ENCODE data around the gene KIF15. TPM values are rescaled to one million over a fixed set of nuclear protein-coding genes. Genes with fewer than 3 reads are reported as not detected.
A peak's percentile ranks its signal among the peaks of the same experiment; 100 is the strongest.

KIF15 gene
- total RNA-seq: 6.3 TPM

- no peaks in the 10 kb centered on the region for H3K27me3 ChIP-seq (ENCODE audit: control insufficient read depth in 3 of 3, insufficient read depth in 3 of 3, low read length in 3 of 3)
- H3K27ac ChIP-seq (ENCODE audit: low read depth, low read length): peak within 1 kb of the TSS; percentile 88
- no peaks in the 10 kb centered on the region for H3K9me3 ChIP-seq (ENCODE audit: control insufficient read depth in 3 of 3, low read length in 3 of 3)
- H3K9ac ChIP-seq (ENCODE audit: low read depth in 1 of 3, low read length in 3 of 3): peak within 1 kb of the TSS; percentile 94 to 97 (median 94)
- peaks cover 11 to 14% (median 13%) of the 10 kb centered on the region in 3 donors for H3K4me1 ChIP-seq (ENCODE audit: control insufficient read depth in 3 of 3, insufficient read depth in 3 of 3, low read length in 3 of 3)
- peaks cover 0 to 19% (median 6%) of the 10 kb centered on the region in 3 donors for H3K36me3 ChIP-seq (ENCODE audit: control insufficient read depth in 3 of 3, insufficient read depth in 3 of 3, low read length in 3 of 3)
- H3K4me3 ChIP-seq (ENCODE audit: low read length in 3 of 3): peak within 1 kb of the TSS; percentile 89 to 97 (median 96)
These were observed at the start of gene KIF15, which contains the start of gene KIAA1143 for GRCh38 chr3:44761424-44762169. Gene KIF15, plus strand, starts transcription at chr3:44761794. Its CDS starts 72 bp downstream, at chr3:44761866. Gene KIAA1143, minus strand, starts transcription at chr3:44761619. Its CDS starts 17 bp downstream, at chr3:44761602.

- Histone ChIP-seq H3K9ac (ENCODE audit: low read depth in 1 of 3, low read length in 3 of 3) (peak within 1 kb of the TSS; percentile 73 to 82 (median 80)), H3K4me1 (ENCODE audit: control insufficient read depth in 3 of 3, insufficient read depth in 3 of 3, low read length in 3 of 3) (no peaks in the 10 kb centered on the region), H3K27ac (ENCODE audit: low read depth, low read length) (peak within 1 kb of the TSS; percentile 56), H3K36me3 (ENCODE audit: control insufficient read depth in 3 of 3, insufficient read depth in 3 of 3, low read length in 3 of 3) (peaks cover 4 to 9% (median 8%) of the 10 kb centered on the region in 3 donors), H3K27me3 (ENCODE audit: control insufficient read depth in 3 of 3, insufficient read depth in 3 of 3, low read length in 3 of 3) (peaks cover 0 to 5% (median 3%) of the 10 kb centered on the region in 3 donors), H3K9me3 (ENCODE audit: control insufficient read depth in 3 of 3, low read length in 3 of 3) (peaks cover 9 to 18% (median 12%) of the 10 kb centered on the region in 3 donors), H3K4me3 (ENCODE audit: low read length in 3 of 3) (peak within 1 kb of the TSS; percentile 86 to 94 (median 93))
These were observed 49.0 kb upstream of the KIF15 start, which contains the start of gene ZNF502 for GRCh38 chr3:44712455-44713075. Gene ZNF502, plus strand, starts transcription at chr3:44712660. Its CDS starts 7,602 bp downstream, at chr3:44720262.

- Histone ChIP-seq H3K9ac (ENCODE audit: low read depth in 1 of 3, low read length in 3 of 3) (no peak overlapping the region), H3K4me1 (ENCODE audit: control insufficient read depth in 3 of 3, insufficient read depth in 3 of 3, low read length in 3 of 3) (no peaks in the 10 kb centered on the region), H3K4me3 (ENCODE audit: low read length in 3 of 3) (peak overlapping the region in 2 of 3 donors; percentile 23 to 52), H3K27ac (ENCODE audit: low read depth, low read length) (no peak overlapping the region), H3K36me3 (ENCODE audit: control insufficient read depth in 3 of 3, insufficient read depth in 3 of 3, low read length in 3 of 3) (peaks cover 43 to 57% (median 48%) of the 10 kb centered on the region in 3 donors), H3K9me3 (ENCODE audit: control insufficient read depth in 3 of 3, low read length in 3 of 3) (peaks cover 33 to 67% (median 58%) of the 10 kb centered on the region in 3 donors), H3K27me3 (ENCODE audit: control insufficient read depth in 3 of 3, insufficient read depth in 3 of 3, low read length in 3 of 3) (no peaks in the 10 kb centered on the region)
These were observed 40.1 kb upstream of the KIF15 start for GRCh38 chr3:44721231-44722102.

GRCh38 chr3:44722103-44722401 is 39.5 kb upstream of the KIF15 start:
- Histone ChIP-seq H3K4me3 (ENCODE audit: low read length in 3 of 3) (peak overlapping the region in 2 of 3 donors; percentile 23 to 52), H3K9me3 (ENCODE audit: control insufficient read depth in 3 of 3, low read length in 3 of 3) (peaks cover 33 to 63% (median 58%) of the 10 kb centered on the region in 3 donors), H3K27ac (ENCODE audit: low read depth, low read length) (no peak overlapping the region), H3K4me1 (ENCODE audit: control insufficient read depth in 3 of 3, insufficient read depth in 3 of 3, low read length in 3 of 3) (no peaks in the 10 kb centered on the region), H3K36me3 (ENCODE audit: control insufficient read depth in 3 of 3, insufficient read depth in 3 of 3, low read length in 3 of 3) (peaks cover 41 to 54% (median 48%) of the 10 kb centered on the region in 3 donors), H3K9ac (ENCODE audit: low read depth in 1 of 3, low read length in 3 of 3) (no peak overlapping the region), H3K27me3 (ENCODE audit: control insufficient read depth in 3 of 3, insufficient read depth in 3 of 3, low read length in 3 of 3) (no peaks in the 10 kb centered on the region)

- Histone ChIP-seq H3K9ac (ENCODE audit: low read depth in 1 of 3, low read length in 3 of 3) (peak within 1 kb of the TSS; percentile 67 to 90 (median 86)), H3K27me3 (ENCODE audit: control insufficient read depth in 3 of 3, insufficient read depth in 3 of 3, low read length in 3 of 3) (no peaks in the 10 kb centered on the region), H3K27ac (ENCODE audit: low read depth, low read length) (peak within 1 kb of the TSS; percentile 7), H3K9me3 (ENCODE audit: control insufficient read depth in 3 of 3, low read length in 3 of 3) (peaks cover 10 to 35% (median 25%) of the 10 kb centered on the region in 3 donors), H3K4me3 (ENCODE audit: low read length in 3 of 3) (peak within 1 kb of the TSS; percentile 84 to 97 (median 92)), H3K4me1 (ENCODE audit: control insufficient read depth in 3 of 3, insufficient read depth in 3 of 3, low read length in 3 of 3) (peaks cover 0 to 5% (median 2%) of the 10 kb centered on the region in 3 donors), H3K36me3 (ENCODE audit: control insufficient read depth in 3 of 3, insufficient read depth in 3 of 3, low read length in 3 of 3) (peaks cover 29 to 32% (median 32%) of the 10 kb centered on the region in 3 donors)
These were observed 32.1 kb upstream of the KIF15 start, which contains the start of gene ZNF501 for GRCh38 chr3:44729384-44729910. Gene ZNF501, plus strand, starts transcription at chr3:44729635. Its CDS starts 4,787 bp downstream, at chr3:44734422.

- peaks cover 38 to 45% (median 40%) of the 10 kb centered on the region in 3 donors for H3K36me3 ChIP-seq (ENCODE audit: control insufficient read depth in 3 of 3, insufficient read depth in 3 of 3, low read length in 3 of 3)
- no peaks in the 10 kb centered on the region for H3K27me3 ChIP-seq (ENCODE audit: control insufficient read depth in 3 of 3, insufficient read depth in 3 of 3, low read length in 3 of 3)
- H3K4me3 ChIP-seq (ENCODE audit: low read length in 3 of 3): no peak overlapping the region
- no peaks in the 10 kb centered on the region for H3K4me1 ChIP-seq (ENCODE audit: control insufficient read depth in 3 of 3, insufficient read depth in 3 of 3, low read length in 3 of 3)
- no peak overlapping the region for H3K9ac ChIP-seq (ENCODE audit: low read depth in 1 of 3, low read length in 3 of 3)
- H3K27ac ChIP-seq (ENCODE audit: low read depth, low read length): no peak overlapping the region
- peaks cover 26 to 48% (median 40%) of the 10 kb centered on the region in 3 donors for H3K9me3 ChIP-seq (ENCODE audit: control insufficient read depth in 3 of 3, low read length in 3 of 3)
These were observed 26.9 kb upstream of the KIF15 start for GRCh38 chr3:44734646-44735168.

- Histone ChIP-seq H3K9me3 (ENCODE audit: control insufficient read depth in 3 of 3, low read length in 3 of 3) (no peaks in the 10 kb centered on the region), H3K4me1 (ENCODE audit: control insufficient read depth in 3 of 3, insufficient read depth in 3 of 3, low read length in 3 of 3) (peaks cover 11 to 14% (median 13%) of the 10 kb centered on the region in 3 donors), H3K9ac (ENCODE audit: low read depth in 1 of 3, low read length in 3 of 3) (peak overlapping the region; percentile 94 to 97 (median 94)), H3K36me3 (ENCODE audit: control insufficient read depth in 3 of 3, insufficient read depth in 3 of 3, low read length in 3 of 3) (peaks cover 0 to 21% (median 6%) of the 10 kb centered on the region in 3 donors), H3K27me3 (ENCODE audit: control insufficient read depth in 3 of 3, insufficient read depth in 3 of 3, low read length in 3 of 3) (no peaks in the 10 kb centered on the region), H3K27ac (ENCODE audit: low read depth, low read length) (peak overlapping the region; percentile 88), H3K4me3 (ENCODE audit: low read length in 3 of 3) (peak overlapping the region; percentile 89 to 97 (median 96))
These were observed 532 bp upstream of the KIF15 start for GRCh38 chr3:44761101-44761423.

GRCh38 chr3:44762170-44762677 is 630 bp downstream of the KIF15 start:
- H3K4me1 ChIP-seq (ENCODE audit: control insufficient read depth in 3 of 3, insufficient read depth in 3 of 3, low read length in 3 of 3): peaks cover 11 to 14% (median 13%) of the 10 kb centered on the region in 3 donors
- H3K4me3 ChIP-seq (ENCODE audit: low read length in 3 of 3): peak overlapping the region; percentile 89 to 97 (median 96)
- no peaks in the 10 kb centered on the region for H3K9me3 ChIP-seq (ENCODE audit: control insufficient read depth in 3 of 3, low read length in 3 of 3)
- no peaks in the 10 kb centered on the region for H3K27me3 ChIP-seq (ENCODE audit: control insufficient read depth in 3 of 3, insufficient read depth in 3 of 3, low read length in 3 of 3)
- H3K9ac ChIP-seq (ENCODE audit: low read depth in 1 of 3, low read length in 3 of 3): peak overlapping the region in 1 of 3 donors; percentile 94
- peaks cover 0 to 17% (median 6%) of the 10 kb centered on the region in 3 donors for H3K36me3 ChIP-seq (ENCODE audit: control insufficient read depth in 3 of 3, insufficient read depth in 3 of 3, low read length in 3 of 3)
- no peak overlapping the region for H3K27ac ChIP-seq (ENCODE audit: low read depth, low read length)

GRCh38 chr3:44762690-44763089 is 1.1 kb downstream of the KIF15 start:
- Histone ChIP-seq H3K27ac (ENCODE audit: low read depth, low read length) (no peak overlapping the region), H3K9me3 (ENCODE audit: control insufficient read depth in 3 of 3, low read length in 3 of 3) (no peaks in the 10 kb centered on the region), H3K36me3 (ENCODE audit: control insufficient read depth in 3 of 3, insufficient read depth in 3 of 3, low read length in 3 of 3) (peaks cover 0 to 13% (median 6%) of the 10 kb centered on the region in 3 donors), H3K27me3 (ENCODE audit: control insufficient read depth in 3 of 3, insufficient read depth in 3 of 3, low read length in 3 of 3) (no peaks in the 10 kb centered on the region), H3K9ac (ENCODE audit: low read depth in 1 of 3, low read length in 3 of 3) (no peak overlapping the region), H3K4me1 (ENCODE audit: control insufficient read depth in 3 of 3, insufficient read depth in 3 of 3, low read length in 3 of 3) (peaks cover 11 to 14% (median 13%) of the 10 kb centered on the region in 3 donors), H3K4me3 (ENCODE audit: low read length in 3 of 3) (no peak overlapping the region)

Data from skeletal muscle tissue (tissue), 4 donors.